GM12874 (cell line): Measurements from ENCODE around the gene TYMP.
A peak's percentile ranks its signal among the peaks of the same experiment; 100 is the strongest.

ENCODE experiments used
- CTCF ChIP-seq: IDR thresholded peaks from 2 replicates; pipeline ENCODE4 v1.5.1; 2011; ENCODE audit warnings: low read depth, mild to moderate bottlenecking, control low read depth, low read length, moderate library complexity; ENCODE audit not compliant: insufficient read depth

Gene TYMP

DNA sequence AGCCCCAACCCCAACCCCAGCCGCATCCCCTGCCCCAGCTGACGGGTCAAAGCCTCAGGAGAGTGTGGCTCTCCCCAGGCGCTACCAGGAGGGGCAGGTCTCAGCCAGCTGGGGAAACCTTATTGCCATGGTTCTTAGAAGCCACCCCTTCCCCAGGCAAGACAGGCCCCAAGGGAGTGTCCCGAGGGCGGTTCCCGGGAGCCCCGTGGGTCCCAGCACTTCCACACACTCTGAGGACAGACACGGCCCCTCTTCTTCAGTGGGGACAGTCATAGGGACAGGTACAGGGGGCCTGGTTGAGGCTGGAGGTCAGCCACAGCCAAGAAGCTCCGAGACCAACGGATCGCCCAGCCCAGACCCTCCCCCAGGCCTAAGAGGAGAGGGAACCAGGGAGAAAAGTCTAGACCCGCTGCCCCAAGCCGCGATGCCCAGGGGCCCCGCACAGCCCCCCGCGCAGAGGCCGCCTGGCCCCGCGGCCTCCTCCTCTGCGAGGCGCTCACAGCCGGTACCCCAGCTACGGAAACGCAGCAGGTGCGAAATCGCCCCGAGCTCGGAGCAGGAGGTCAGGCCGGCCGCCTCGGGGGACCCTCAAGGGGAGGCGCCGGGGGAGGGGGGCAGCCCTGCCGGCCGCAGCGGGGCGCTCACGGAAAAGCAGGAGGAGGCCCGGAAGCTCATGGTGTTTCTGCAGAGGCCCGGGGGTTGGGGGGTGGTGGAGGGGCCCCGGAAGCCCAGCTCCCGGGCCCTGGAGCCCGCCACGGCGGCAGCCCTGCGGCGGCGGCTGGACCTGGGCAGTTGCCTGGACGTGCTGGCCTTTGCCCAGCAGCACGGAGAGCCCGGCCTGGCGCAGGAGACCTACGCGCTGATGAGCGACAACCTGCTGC is 18.5 kb upstream of the TYMP start:
- TF ChIP-seq CTCF = peak; percentile 28; the same call in 1 of the 2 replicates

DNA sequence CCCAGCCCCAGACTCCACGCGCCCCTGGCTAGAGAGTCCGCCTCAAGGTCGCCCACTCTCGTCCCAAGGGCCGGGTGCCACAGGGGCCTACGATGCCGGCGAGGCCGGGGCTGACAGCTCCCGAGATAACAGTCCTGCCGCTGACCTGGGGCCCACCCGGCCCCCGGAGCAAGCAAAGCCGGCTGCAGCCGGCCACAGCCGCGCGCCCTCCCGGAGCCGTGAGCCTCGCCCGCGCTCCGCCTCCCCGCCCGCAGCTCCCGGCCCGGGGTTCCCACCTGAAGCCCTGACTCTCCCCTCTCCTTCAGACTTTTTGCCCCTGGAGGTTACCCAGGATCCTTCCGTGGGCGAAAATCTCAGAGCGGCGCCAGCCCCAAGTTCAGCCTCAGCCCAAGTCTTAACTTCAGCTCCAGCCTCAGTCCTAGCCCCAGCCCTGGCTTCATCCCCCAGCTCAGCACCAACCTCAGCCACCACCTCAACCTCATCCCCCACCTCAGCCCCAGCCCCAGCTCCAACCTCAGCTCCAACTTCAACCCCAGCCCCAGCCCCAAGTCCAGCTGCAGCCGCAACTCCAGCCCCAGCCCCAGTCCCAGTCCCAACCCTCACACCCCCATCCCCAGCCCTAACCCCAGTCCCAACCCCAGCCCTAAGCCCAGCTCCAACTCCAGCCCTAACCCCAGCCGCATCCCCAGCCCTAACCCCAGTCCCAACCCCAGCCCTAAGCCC is 17.6 kb upstream of the TYMP start:
- TF ChIP-seq CTCF = no peak

GRCh38 chr22:50546326-50547262 is 16.8 kb upstream of the TYMP start:
- no peak for TF ChIP-seq CTCF

- peak; percentile 21; the same call in 1 of the 2 replicates for TF ChIP-seq CTCF
Observed at GRCh38 chr22:50545522-50546325, 15.9 kb upstream of the TYMP start, which contains the start of gene KLHDC7B. Gene KLHDC7B (plus strand): TSS chr22:50545899. CDS start chr22:50546244, 345 bp downstream.

DNA sequence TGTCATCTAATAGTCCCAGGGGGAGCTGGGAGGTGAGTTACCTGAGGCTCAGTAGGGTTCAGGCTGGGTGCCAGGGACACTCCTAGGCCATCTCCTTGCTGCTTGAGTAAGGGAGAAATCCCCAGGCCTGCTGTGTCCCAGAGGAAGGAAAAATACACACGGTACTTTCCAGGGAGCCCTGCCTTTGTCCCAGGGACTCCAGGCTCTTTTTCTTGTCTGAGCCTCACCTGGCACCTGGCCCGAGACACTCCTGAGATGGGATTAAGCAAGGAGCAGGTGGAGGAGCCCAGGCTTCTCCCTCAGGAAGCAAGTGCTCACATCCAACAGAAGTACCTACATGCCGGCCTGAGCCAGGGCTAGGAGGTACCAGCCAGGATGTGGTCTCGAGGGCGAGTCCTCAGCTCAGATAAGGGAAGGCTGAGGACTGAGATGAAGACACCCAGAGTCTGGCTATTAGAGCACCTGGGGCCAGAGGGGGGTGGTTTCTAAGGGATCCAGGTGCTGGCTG is 15.0 kb upstream of the TYMP start:
- TF ChIP-seq CTCF = no peak

- TF ChIP-seq CTCF = peak; percentile 72
Observed at GRCh38 chr22:50544078-50544745, 14.4 kb upstream of the TYMP start.
